DND-41 (cell line): ENCODE measurements around the gene AMACR.

Source experiments
- EZH2 ChIP-seq: IDR thresholded peaks from 3 replicates; pipeline ENCODE4 v1.6.1; 2012; ENCODE audit warnings: borderline replicate concordance, low read depth, mild to moderate bottlenecking, moderate library complexity, low read length, inconsistent platforms; ENCODE audit not compliant: severe bottlenecking
- TF ChIP-seq, protein P1 (sequence below): IDR thresholded peaks from 2 replicates; pipeline ENCODE4 v1.5.1; 2012; ENCODE audit warnings: borderline replicate concordance, low read length, moderate library complexity, mild to moderate bottlenecking; ENCODE audit not compliant: poor library complexity, severe bottlenecking; ENCODE audit errors: extremely low read depth

DNA sequence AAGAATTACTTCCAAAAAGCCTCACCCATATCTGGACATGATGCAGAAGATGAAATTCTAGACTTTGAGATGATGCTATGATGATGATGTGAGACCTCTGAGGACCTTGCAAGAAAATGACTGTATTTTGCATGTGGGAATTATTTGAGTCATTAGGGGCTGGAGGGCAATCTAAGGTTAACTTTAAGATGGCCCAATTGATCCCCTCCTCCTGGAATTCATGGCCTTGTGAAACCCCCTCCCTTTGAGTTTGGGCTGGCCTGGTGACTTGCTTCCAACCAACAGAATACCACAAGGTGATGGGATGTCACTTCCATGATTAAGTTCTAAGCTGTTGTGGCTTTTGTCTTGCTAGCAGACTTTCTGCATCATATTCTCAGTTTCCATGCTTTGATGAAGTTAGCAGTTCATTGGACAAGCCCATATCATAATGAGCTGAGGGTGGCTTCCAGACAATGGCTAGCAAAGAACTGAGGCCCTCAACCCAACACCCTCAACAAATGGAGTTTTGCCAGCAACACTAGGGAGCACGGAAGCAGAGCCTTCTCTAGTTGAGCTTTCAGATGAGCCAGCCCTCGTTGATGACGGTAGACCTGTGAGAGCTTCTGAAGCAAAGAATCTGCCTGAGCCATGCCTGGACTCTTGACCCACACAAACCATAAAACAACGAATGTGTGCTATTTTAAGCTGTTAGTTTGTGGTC is 7.4 kb upstream of the AMACR start:
- TF ChIP-seq, protein P1, sequence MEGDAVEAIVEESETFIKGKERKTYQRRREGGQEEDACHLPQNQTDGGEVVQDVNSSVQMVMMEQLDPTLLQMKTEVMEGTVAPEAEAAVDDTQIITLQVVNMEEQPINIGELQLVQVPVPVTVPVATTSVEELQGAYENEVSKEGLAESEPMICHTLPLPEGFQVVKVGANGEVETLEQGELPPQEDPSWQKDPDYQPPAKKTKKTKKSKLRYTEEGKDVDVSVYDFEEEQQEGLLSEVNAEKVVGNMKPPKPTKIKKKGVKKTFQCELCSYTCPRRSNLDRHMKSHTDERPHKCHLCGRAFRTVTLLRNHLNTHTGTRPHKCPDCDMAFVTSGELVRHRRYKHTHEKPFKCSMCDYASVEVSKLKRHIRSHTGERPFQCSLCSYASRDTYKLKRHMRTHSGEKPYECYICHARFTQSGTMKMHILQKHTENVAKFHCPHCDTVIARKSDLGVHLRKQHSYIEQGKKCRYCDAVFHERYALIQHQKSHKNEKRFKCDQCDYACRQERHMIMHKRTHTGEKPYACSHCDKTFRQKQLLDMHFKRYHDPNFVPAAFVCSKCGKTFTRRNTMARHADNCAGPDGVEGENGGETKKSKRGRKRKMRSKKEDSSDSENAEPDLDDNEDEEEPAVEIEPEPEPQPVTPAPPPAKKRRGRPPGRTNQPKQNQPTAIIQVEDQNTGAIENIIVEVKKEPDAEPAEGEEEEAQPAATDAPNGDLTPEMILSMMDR, result no peak
- no peak for TF ChIP-seq EZH2
